GM23248 (cell line): Measurements from ENCODE around the gene DENND1A. TPM values are rescaled to one million over a fixed set of nuclear protein-coding genes. Genes with fewer than 3 reads are reported as not detected.

Experiments used
- DNase-seq: peaks from one replicate; pipeline ENCODE4 v3.0.0-alpha.2; 2015
- H2AFZ ChIP-seq: fragments of 200-600 bp; sonication (generic); 2 replicates; pipeline ENCODE4 v1.6.1; 2016; ENCODE audit warnings: antibody characterized with exemption
- H3F3A ChIP-seq: fragments of 200-600 bp; sonication (generic); 2 replicates; pipeline ENCODE4 v1.6.1; 2016; ENCODE audit warnings: mild to moderate bottlenecking, antibody characterized with exemption, mixed run types; ENCODE audit not compliant: insufficient read depth
- H3K27ac ChIP-seq: fragments of 200-600 bp; sonication (generic); 2 replicates; pipeline ENCODE4 v1.5.1; 2016; ENCODE audit warnings: mild to moderate bottlenecking
- H3K27me3 ChIP-seq: fragments of 200-600 bp; sonication (generic); replicated peaks from 2 replicates; pipeline ENCODE4 v1.6.1; 2016; ENCODE audit warnings: mild to moderate bottlenecking; ENCODE audit not compliant: insufficient read depth
- H3K36me3 ChIP-seq: fragments of 200-600 bp; sonication (generic); 2 replicates; pipeline ENCODE4 v1.6.1; 2016; ENCODE audit warnings: low read depth, mild to moderate bottlenecking
- H3K4me1 ChIP-seq: fragments of 200-600 bp; sonication (generic); 2 replicates; pipeline ENCODE4 v1.6.1; 2016; ENCODE audit warnings: mild to moderate bottlenecking; ENCODE audit not compliant: insufficient read depth
- H3K4me2 ChIP-seq: fragments of 200-600 bp; sonication (generic); one replicate; pipeline ENCODE4 v1.6.1; 2016; ENCODE audit warnings: mild to moderate bottlenecking; ENCODE audit not compliant: unreplicated experiment
- H3K4me3 ChIP-seq: fragments of 200-600 bp; sonication (generic); 2 replicates; pipeline ENCODE4 v1.5.1; 2016; ENCODE audit warnings: mild to moderate bottlenecking
- H3K79me2 ChIP-seq: fragments of 200-600 bp; sonication (generic); 2 replicates; pipeline ENCODE4 v1.6.1; 2016; ENCODE audit warnings: mild to moderate bottlenecking; ENCODE audit not compliant: insufficient read depth
- H3K9ac ChIP-seq: fragments of 200-600 bp; sonication (generic); 2 replicates; pipeline ENCODE4 v1.6.1; 2016; ENCODE audit warnings: mild to moderate bottlenecking
- H3K9me2 ChIP-seq: fragments of 200-600 bp; sonication (generic); 2 replicates; pipeline ENCODE4 v1.6.1; 2016; ENCODE audit warnings: mixed run types, mild to moderate bottlenecking, moderate library complexity; ENCODE audit not compliant: insufficient read depth
- H3K9me3 ChIP-seq: fragments of 200-600 bp; sonication (generic); one replicate; pipeline ENCODE4 v1.6.1; 2017; ENCODE audit warnings: low read depth
- H4K20me1 ChIP-seq: fragments of 200-600 bp; sonication (generic); 2 replicates; pipeline ENCODE4 v1.6.0; 2016; ENCODE audit not compliant: insufficient read depth
- EZH2 ChIP-seq: fragments of 200-600 bp; sonication (generic); IDR thresholded peaks from 2 replicates; pipeline ENCODE4 v1.6.1; 2018; ENCODE audit warnings: antibody characterized with exemption, mild to moderate bottlenecking; ENCODE audit not compliant: insufficient read depth, poor library complexity, severe bottlenecking
- EZH2phosphoT487 ChIP-seq: fragments of 200-600 bp; sonication (generic); IDR thresholded peaks from 2 replicates; pipeline ENCODE4 v1.6.1; 2018; ENCODE audit warnings: antibody characterized with exemption, moderate library complexity, mild to moderate bottlenecking, low read depth; ENCODE audit not compliant: insufficient read depth
- WGBS, 2 experiments: methylation state at CpG; one replicate each; pipeline ENCODE4 v1.1.6; 2015 to 2017; ENCODE audit warnings: low lambda C conversion rate in 2 of 2, low coverage in 1 of 2; ENCODE audit errors: missing lambda C conversion rate in 2 of 2; 5-methylcytosine and 5-hydroxymethylcytosine counted together
- in situ Hi-C: fragments of 300-500 bp; cut with MboI; formaldehyde crosslinking; loops from 2 replicates; pipeline ENCODE4 v1.15.0; 2020
- polyA plus RNA-seq: library from polyadenylated mRNA; unstranded; fragments of >200 nt; fragmentation: Nextera tagmentation; extraction: Ambion mirVana; gene quantifications from 2 replicates; pipeline ENCODE4 v1.2.1, GENCODE V29; 2016
- total RNA-seq: library from RNA; depleted of rRNA; stranded (reverse); fragments of >200 nt; shearing (Covaris generic); gene quantifications from 2 replicates; pipeline ENCODE4 v1.2.3, GENCODE V29; 2014

The DENND1A gene
- total and polyA plus RNA-seq, 2 experiments from 2014 or later: 13.2 to 16.4 TPM

- H3K9me2 ChIP-seq: no peaks in the 10 kb centered on the region
- H3F3A ChIP-seq: peaks cover 7% of the 10 kb centered on the region; the same call in 1 of the 2 replicates
- TF ChIP-seq EZH2: no peak
- no peak for TF ChIP-seq EZH2phosphoT487
- no peaks in the 10 kb centered on the region for H3K9me3 ChIP-seq
- H3K79me2 ChIP-seq: peaks cover 44% of the 10 kb centered on the region; the same call in 1 of the 2 replicates
- H3K9ac ChIP-seq: no peak overlapping the region
- H3K4me1 ChIP-seq: no peaks in the 10 kb centered on the region
- H2AFZ ChIP-seq: no peak overlapping the region
- H3K4me3 ChIP-seq: no peak overlapping the region
- peaks cover 12% of the 10 kb centered on the region; the same call in 1 of the 2 replicates for H3K36me3 ChIP-seq
- H3K27ac ChIP-seq: no peak overlapping the region
- 0 out of 2 replicates have a peak, but pooled peaks cover 2% of the 10 kb centered on the region for H4K20me1 ChIP-seq
- H3K4me2 ChIP-seq: no peak overlapping the region
- no peaks in the 10 kb centered on the region for H3K27me3 ChIP-seq
- WGBS, 2 experiments: 97 to 99% methylated on average over 3 of the region's 3 CpGs
- no peak for DNase-seq
- in situ Hi-C loops: no loop called here
These were observed 49.5 kb downstream of the DENND1A start for GRCh38 chr9:123880420-123880819.

GRCh38 chr9:123876750-123877149 lies 53.2 kb downstream of the DENND1A start:
- H3K79me2 ChIP-seq: peaks cover 16% of the 10 kb centered on the region
- no peaks in the 10 kb centered on the region for H3K27me3 ChIP-seq
- 90 to 93% methylated on average over 1 of the region's 1 CpG for WGBS, 2 experiments
- H2AFZ ChIP-seq: no peak overlapping the region
- H3K4me2 ChIP-seq: no peak overlapping the region
- H3K27ac ChIP-seq: no peak overlapping the region
- in situ Hi-C loops: no loop called here
- TF ChIP-seq EZH2: no peak
- no peak for TF ChIP-seq EZH2phosphoT487
- no peak overlapping the region for H3K9ac ChIP-seq
- H3K36me3 ChIP-seq: peaks cover 12% of the 10 kb centered on the region; the same call in 1 of the 2 replicates
- no peaks in the 10 kb centered on the region for H3K9me2 ChIP-seq
- no peaks in the 10 kb centered on the region for H3K9me3 ChIP-seq
- no peaks in the 10 kb centered on the region for H3F3A ChIP-seq
- no peak overlapping the region for H3K4me3 ChIP-seq
- no peaks in the 10 kb centered on the region for H3K4me1 ChIP-seq
- no peaks in the 10 kb centered on the region for H4K20me1 ChIP-seq
- DNase-seq: no peak

- Histone ChIP-seq H3K27ac (no peak overlapping the region), H3K4me1 (no peaks in the 10 kb centered on the region), H3K9ac (no peak overlapping the region), H3K79me2 (peaks cover 4% of the 10 kb centered on the region; the same call in 1 of the 2 replicates), H3K9me2 (no peaks in the 10 kb centered on the region), H2AFZ (no peak overlapping the region), H3K36me3 (peaks cover 12% of the 10 kb centered on the region; the same call in 1 of the 2 replicates), H4K20me1 (no peaks in the 10 kb centered on the region), H3K4me2 (no peak overlapping the region), H3K9me3 (no peaks in the 10 kb centered on the region), H3K27me3 (no peaks in the 10 kb centered on the region), H3K4me3 (no peak overlapping the region), H3F3A (no peaks in the 10 kb centered on the region)
- 94 to 98% methylated on average over 1 of the region's 1 CpG for WGBS, 2 experiments
- TF ChIP-seq EZH2phosphoT487: no peak
- TF ChIP-seq EZH2: no peak
- DNase-seq: no peak
- in situ Hi-C loops: no loop called here
These were observed 57.2 kb downstream of the DENND1A start for GRCh38 chr9:123872710-123873109.

- in situ Hi-C loops: no loop called here
These were observed 58.1 kb downstream of the DENND1A start for GRCh38 chr9:123871781-123872180.

More at GRCh38 chr9:123871781-123872180, 58.1 kb downstream of the DENND1A start:
- no peak for TF ChIP-seq EZH2phosphoT487
- no peak for TF ChIP-seq EZH2
- no peak overlapping the region for H3K4me3 ChIP-seq
- no peaks in the 10 kb centered on the region for H3K4me1 ChIP-seq
- no peaks in the 10 kb centered on the region for H3K9me3 ChIP-seq
- H3K9me2 ChIP-seq: no peaks in the 10 kb centered on the region
- no peaks in the 10 kb centered on the region for H4K20me1 ChIP-seq
- H3K36me3 ChIP-seq: peaks cover 11% of the 10 kb centered on the region; the same call in 1 of the 2 replicates
- no peak overlapping the region for H3K4me2 ChIP-seq
- no peak for DNase-seq
- WGBS, 2 experiments: 98 to 100% methylated on average over 3 of the region's 3 CpGs
- H2AFZ ChIP-seq: no peak overlapping the region
- H3K27ac ChIP-seq: no peak overlapping the region
- no peak overlapping the region for H3K9ac ChIP-seq
- H3F3A ChIP-seq: no peaks in the 10 kb centered on the region
- H3K79me2 ChIP-seq: peaks cover 4% of the 10 kb centered on the region; the same call in 1 of the 2 replicates
- no peaks in the 10 kb centered on the region for H3K27me3 ChIP-seq
